ENCODE data around the gene TNFSF8.

GRCh38 chr9:114894609-114895433 lies 35.6 kb downstream of the TNFSF8 start:
- TF ChIP-seq, protein P1, sequence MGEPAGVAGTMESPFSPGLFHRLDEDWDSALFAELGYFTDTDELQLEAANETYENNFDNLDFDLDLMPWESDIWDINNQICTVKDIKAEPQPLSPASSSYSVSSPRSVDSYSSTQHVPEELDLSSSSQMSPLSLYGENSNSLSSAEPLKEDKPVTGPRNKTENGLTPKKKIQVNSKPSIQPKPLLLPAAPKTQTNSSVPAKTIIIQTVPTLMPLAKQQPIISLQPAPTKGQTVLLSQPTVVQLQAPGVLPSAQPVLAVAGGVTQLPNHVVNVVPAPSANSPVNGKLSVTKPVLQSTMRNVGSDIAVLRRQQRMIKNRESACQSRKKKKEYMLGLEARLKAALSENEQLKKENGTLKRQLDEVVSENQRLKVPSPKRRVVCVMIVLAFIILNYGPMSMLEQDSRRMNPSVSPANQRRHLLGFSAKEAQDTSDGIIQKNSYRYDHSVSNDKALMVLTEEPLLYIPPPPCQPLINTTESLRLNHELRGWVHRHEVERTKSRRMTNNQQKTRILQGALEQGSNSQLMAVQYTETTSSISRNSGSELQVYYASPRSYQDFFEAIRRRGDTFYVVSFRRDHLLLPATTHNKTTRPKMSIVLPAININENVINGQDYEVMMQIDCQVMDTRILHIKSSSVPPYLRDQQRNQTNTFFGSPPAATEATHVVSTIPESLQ (CRISPR knock-in tag; IDR thresholded peaks at IDR 0.05): no peak
- TF ChIP-seq ATF3 (CRISPR knock-in tag; conservative IDR thresholded peaks at IDR 0.05) (no peak), ZNF121 (CRISPR knock-in tag; IDR thresholded peaks at IDR 0.05) (no peak), NFE2L1 (CRISPR knock-in tag; IDR thresholded peaks at IDR 0.05) (no peak), GABPB1 (CRISPR knock-in tag; IDR thresholded peaks at IDR 0.05) (peak; percentile 69), ESRRA (CRISPR knock-in tag; IDR thresholded peaks at IDR 0.05; ENCODE audit: borderline replicate concordance) (no peak), ZNF317 (CRISPR knock-in tag; IDR thresholded peaks at IDR 0.05; ENCODE audit: borderline replicate concordance, low read depth) (no peak)
- TF ChIP-seq, protein P2, sequence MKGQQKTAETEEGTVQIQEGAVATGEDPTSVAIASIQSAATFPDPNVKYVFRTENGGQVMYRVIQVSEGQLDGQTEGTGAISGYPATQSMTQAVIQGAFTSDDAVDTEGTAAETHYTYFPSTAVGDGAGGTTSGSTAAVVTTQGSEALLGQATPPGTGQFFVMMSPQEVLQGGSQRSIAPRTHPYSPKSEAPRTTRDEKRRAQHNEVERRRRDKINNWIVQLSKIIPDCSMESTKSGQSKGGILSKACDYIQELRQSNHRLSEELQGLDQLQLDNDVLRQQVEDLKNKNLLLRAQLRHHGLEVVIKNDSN (CRISPR knock-in tag; IDR thresholded peaks at IDR 0.05): no peak
- TF ChIP-seq, protein P3, sequence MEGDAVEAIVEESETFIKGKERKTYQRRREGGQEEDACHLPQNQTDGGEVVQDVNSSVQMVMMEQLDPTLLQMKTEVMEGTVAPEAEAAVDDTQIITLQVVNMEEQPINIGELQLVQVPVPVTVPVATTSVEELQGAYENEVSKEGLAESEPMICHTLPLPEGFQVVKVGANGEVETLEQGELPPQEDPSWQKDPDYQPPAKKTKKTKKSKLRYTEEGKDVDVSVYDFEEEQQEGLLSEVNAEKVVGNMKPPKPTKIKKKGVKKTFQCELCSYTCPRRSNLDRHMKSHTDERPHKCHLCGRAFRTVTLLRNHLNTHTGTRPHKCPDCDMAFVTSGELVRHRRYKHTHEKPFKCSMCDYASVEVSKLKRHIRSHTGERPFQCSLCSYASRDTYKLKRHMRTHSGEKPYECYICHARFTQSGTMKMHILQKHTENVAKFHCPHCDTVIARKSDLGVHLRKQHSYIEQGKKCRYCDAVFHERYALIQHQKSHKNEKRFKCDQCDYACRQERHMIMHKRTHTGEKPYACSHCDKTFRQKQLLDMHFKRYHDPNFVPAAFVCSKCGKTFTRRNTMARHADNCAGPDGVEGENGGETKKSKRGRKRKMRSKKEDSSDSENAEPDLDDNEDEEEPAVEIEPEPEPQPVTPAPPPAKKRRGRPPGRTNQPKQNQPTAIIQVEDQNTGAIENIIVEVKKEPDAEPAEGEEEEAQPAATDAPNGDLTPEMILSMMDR (IDR thresholded peaks at IDR 0.05): no peak
- TF ChIP-seq, protein P4, sequence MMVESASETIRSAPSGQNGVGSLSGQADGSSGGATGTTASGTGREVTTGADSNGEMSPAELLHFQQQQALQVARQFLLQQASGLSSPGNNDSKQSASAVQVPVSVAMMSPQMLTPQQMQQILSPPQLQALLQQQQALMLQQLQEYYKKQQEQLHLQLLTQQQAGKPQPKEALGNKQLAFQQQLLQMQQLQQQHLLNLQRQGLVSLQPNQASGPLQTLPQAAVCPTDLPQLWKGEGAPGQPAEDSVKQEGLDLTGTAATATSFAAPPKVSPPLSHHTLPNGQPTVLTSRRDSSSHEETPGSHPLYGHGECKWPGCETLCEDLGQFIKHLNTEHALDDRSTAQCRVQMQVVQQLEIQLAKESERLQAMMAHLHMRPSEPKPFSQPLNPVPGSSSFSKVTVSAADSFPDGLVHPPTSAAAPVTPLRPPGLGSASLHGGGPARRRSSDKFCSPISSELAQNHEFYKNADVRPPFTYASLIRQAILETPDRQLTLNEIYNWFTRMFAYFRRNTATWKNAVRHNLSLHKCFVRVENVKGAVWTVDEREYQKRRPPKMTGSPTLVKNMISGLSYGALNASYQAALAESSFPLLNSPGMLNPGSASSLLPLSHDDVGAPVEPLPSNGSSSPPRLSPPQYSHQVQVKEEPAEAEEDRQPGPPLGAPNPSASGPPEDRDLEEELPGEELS (CRISPR knock-in tag; IDR thresholded peaks at IDR 0.05): no peak
- TF ChIP-seq, protein P5, sequence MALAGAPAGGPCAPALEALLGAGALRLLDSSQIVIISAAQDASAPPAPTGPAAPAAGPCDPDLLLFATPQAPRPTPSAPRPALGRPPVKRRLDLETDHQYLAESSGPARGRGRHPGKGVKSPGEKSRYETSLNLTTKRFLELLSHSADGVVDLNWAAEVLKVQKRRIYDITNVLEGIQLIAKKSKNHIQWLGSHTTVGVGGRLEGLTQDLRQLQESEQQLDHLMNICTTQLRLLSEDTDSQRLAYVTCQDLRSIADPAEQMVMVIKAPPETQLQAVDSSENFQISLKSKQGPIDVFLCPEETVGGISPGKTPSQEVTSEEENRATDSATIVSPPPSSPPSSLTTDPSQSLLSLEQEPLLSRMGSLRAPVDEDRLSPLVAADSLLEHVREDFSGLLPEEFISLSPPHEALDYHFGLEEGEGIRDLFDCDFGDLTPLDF (CRISPR knock-in tag; IDR thresholded peaks at IDR 0.05): no peak

All from WTC11 (cell line).